ENCODE results near the gene MAP2K2.

GRCh38 chr19:4043401-4043800 lies 80.5 kb downstream of the MAP2K2 start:
- no peak for TF ChIP-seq CTCF (IDR thresholded peaks at IDR 0.05; ENCODE audit: low read depth, low read length)
- no peak for TF ChIP-seq POLR2A (IDR thresholded peaks at IDR 0.05; ENCODE audit: extremely low read depth, insufficient read length)
- TF ChIP-seq MAX (IDR thresholded peaks at IDR 0.05; ENCODE audit: low read depth, low read length) = no peak

All from NB4 (cell line).